Measurements from ENCODE around the gene LAPTM4A.

GRCh38 chr2:20065885-20066602 is 14.6 kb upstream of the LAPTM4A start:
- TF ChIP-seq CTCF (optimal IDR thresholded peaks at IDR 0.05 in 1 of 3, IDR thresholded peaks at IDR 0.05 in 1 of 3, conservative IDR thresholded peaks at IDR 0.05 in 1 of 3; ENCODE audit: extremely low read depth in 1 of 3, insufficient read depth in 2 of 3, low read length in 3 of 3), result no peak
- TF ChIP-seq EZH2 (IDR thresholded peaks at IDR 0.05; ENCODE audit: low read length), result no peak

Data from keratinocyte (primary cell).